PC-9 (cell line): ENCODE results near the gene FOXP1. TPM values are rescaled to one million over a fixed set of nuclear protein-coding genes. Genes with fewer than 3 reads are reported as not detected.

ENCODE experiments used
- BruUV-seq: library from RNA; stranded (reverse); fragments of 400-500 nt; replicated peaks from 2 replicates; lab custom pipeline; 2021; lab: Mats Ljungman, UMichigan
- CTCF ChIA-PET: fragments of 300-600 bp; sonication (Branson Sonifier 250); formaldehyde crosslinking; loops from one replicate; lab custom pipeline; 2022; ENCODE audit warnings: antibody characterized with exemption; lab: Charles Lee
- POLR2A ChIA-PET: fragments of 300-600 bp; sonication (Branson Sonifier 250); formaldehyde crosslinking; loops from one replicate; lab custom pipeline; 2022; ENCODE audit warnings: antibody characterized with exemption; ENCODE audit not compliant: unreplicated experiment; lab: Charles Lee
- DNase-seq, 2 experiments: peaks; one replicate each; pipeline versions ENCODE4 v3.0.0 to v3.0.0-alpha.2; 2015 to 2022; ENCODE audit warnings: mixed read lengths in 1 of 2
- H2AFZ ChIP-seq: fragments of 200-600 bp; sonication (generic); 2 replicates; pipeline ENCODE4 v1.8.1; 2017; ENCODE audit warnings: antibody characterized with exemption
- H3F3A ChIP-seq: fragments of 200-600 bp; sonication (generic); 2 replicates; pipeline ENCODE4 v1.8.1; 2017; ENCODE audit warnings: antibody characterized with exemption, mild to moderate bottlenecking, low read depth; ENCODE audit not compliant: insufficient read depth
- H3K27ac ChIP-seq: fragments of 200-600 bp; sonication (generic); 2 replicates; pipeline ENCODE4 v1.6.1; 2016; ENCODE audit warnings: mixed run types
- H3K27me3 ChIP-seq: fragments of 200-600 bp; sonication (generic); 2 replicates; pipeline ENCODE4 v1.6.1; 2016; ENCODE audit warnings: low read depth, mixed run types; ENCODE audit not compliant: insufficient read depth
- H3K36me3 ChIP-seq: fragments of 200-600 bp; sonication (generic); 2 replicates; pipeline ENCODE4 v1.6.1; 2016; ENCODE audit warnings: low read depth, mixed run types
- H3K4me1 ChIP-seq: fragments of 200-600 bp; sonication (generic); replicated peaks from 2 replicates; pipeline ENCODE4 v1.6.1; 2016; ENCODE audit warnings: mixed run types; ENCODE audit not compliant: insufficient read depth
- H3K4me2 ChIP-seq: fragments of 200-600 bp; sonication (generic); 2 replicates; pipeline ENCODE4 v1.6.1; 2017; ENCODE audit warnings: mixed run types
- H3K4me3 ChIP-seq: fragments of 200-600 bp; sonication (generic); 2 replicates; pipeline ENCODE4 v1.6.1; 2016; ENCODE audit warnings: mixed run types
- H3K79me2 ChIP-seq: fragments of 200-600 bp; sonication (generic); 2 replicates; pipeline ENCODE4 v1.6.1; 2017; ENCODE audit warnings: low read depth, mixed run types
- H3K9me2 ChIP-seq: fragments of 200-600 bp; sonication (generic); 2 replicates; pipeline ENCODE4 v1.8.1; 2017; ENCODE audit warnings: mild to moderate bottlenecking; ENCODE audit not compliant: insufficient read depth
- H3K9me3 ChIP-seq: fragments of 200-600 bp; sonication (generic); 2 replicates; pipeline ENCODE4 v1.8.1; 2016; ENCODE audit warnings: low read depth; ENCODE audit not compliant: insufficient read depth
- H4K20me1 ChIP-seq: fragments of 200-600 bp; sonication (generic); 2 replicates; pipeline ENCODE4 v1.8.1; 2017; ENCODE audit not compliant: insufficient read depth
- EZH2 ChIP-seq: fragments of 200-600 bp; sonication (generic); IDR thresholded peaks from 2 replicates; pipeline ENCODE4 v1.8.0; 2017; ENCODE audit warnings: antibody characterized with exemption, low read depth
- intact Hi-C: fragments of 100-400 bp; cut with micrococcal nuclease; formaldehyde crosslinking; loops from one replicate; pipeline ENCODE4 v1.10.0; 2022; ENCODE audit not compliant: unreplicated experiment
- total RNA-seq: library from RNA; stranded (reverse); gene quantifications from 2 replicates; pipeline ENCODE4 v1.2.3, GENCODE V29; 2021
- TF ChIP-seq, protein P1 (sequence below): fragments of 200-600 bp; sonication (generic); conservative IDR thresholded peaks from 2 replicates; pipeline ENCODE4 v1.6.1; 2017; ENCODE audit warnings: mixed run types, antibody characterized with exemption, mild to moderate bottlenecking, moderate library complexity

Gene FOXP1
- total RNA-seq, 1 experiment from 2014 or later = 33.3 TPM

DNA sequence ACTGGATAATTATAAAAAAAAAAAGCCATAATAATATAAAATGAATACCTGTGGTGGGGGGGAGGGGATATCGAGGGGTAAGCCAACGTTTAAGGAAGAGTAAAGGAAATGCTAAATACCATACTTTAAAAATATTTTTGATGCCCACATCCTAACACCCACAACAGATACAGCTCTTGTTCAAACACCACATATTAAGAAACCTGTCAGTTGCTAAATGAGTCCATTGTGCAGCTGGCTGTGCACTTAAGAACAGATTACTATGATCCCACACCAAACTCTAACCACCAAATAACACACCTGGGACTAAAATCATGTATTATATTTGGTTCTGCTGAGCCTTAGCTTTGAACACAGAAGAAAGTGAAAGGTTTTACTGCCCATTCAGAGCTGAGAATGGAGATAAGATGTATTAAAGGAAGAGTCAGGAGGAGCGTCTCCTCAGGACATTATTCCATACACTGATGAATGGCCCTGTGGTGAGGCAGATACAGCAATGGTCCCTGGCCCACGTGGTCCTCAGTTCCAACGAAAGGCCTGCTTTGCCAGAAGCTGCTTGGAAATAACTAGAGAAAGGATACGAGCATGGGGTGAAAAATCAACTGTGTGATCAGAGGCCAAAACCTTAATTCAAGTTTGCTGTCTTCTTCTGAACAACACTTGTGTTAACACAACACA lies 515.4 kb downstream of the FOXP1 start:
- no TSS peak for BruUV-seq
- H3K4me3 ChIP-seq = no peak overlapping the region
- no peak for DNase-seq
- H3K4me2 ChIP-seq = no peak overlapping the region
- no peaks in the 10 kb centered on the region for H3K79me2 ChIP-seq
- H3K36me3 ChIP-seq = no peaks in the 10 kb centered on the region
- TF ChIP-seq, protein P1, sequence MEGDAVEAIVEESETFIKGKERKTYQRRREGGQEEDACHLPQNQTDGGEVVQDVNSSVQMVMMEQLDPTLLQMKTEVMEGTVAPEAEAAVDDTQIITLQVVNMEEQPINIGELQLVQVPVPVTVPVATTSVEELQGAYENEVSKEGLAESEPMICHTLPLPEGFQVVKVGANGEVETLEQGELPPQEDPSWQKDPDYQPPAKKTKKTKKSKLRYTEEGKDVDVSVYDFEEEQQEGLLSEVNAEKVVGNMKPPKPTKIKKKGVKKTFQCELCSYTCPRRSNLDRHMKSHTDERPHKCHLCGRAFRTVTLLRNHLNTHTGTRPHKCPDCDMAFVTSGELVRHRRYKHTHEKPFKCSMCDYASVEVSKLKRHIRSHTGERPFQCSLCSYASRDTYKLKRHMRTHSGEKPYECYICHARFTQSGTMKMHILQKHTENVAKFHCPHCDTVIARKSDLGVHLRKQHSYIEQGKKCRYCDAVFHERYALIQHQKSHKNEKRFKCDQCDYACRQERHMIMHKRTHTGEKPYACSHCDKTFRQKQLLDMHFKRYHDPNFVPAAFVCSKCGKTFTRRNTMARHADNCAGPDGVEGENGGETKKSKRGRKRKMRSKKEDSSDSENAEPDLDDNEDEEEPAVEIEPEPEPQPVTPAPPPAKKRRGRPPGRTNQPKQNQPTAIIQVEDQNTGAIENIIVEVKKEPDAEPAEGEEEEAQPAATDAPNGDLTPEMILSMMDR = no peak
- H3K4me1 ChIP-seq = peaks cover 3% of the 10 kb centered on the region; the same call in 1 of the 2 replicates
- no peaks in the 10 kb centered on the region for H3K9me2 ChIP-seq
- H3K27me3 ChIP-seq = no peaks in the 10 kb centered on the region
- ChIA-PET CTCF (no interaction called here), POLR2A (no interaction called here)
- no peak overlapping the region for H3K27ac ChIP-seq
- no peaks in the 10 kb centered on the region for H3K9me3 ChIP-seq
- intact Hi-C loops = loop anchor here (5.0 to 10.0 kb wide), 2 partner anchors 67 to 514 kb away; partner anchors contain the start of gene FOXP1
- no peak overlapping the region for H2AFZ ChIP-seq
- H3F3A ChIP-seq = no peaks in the 10 kb centered on the region
- no peaks in the 10 kb centered on the region for H4K20me1 ChIP-seq

DNA sequence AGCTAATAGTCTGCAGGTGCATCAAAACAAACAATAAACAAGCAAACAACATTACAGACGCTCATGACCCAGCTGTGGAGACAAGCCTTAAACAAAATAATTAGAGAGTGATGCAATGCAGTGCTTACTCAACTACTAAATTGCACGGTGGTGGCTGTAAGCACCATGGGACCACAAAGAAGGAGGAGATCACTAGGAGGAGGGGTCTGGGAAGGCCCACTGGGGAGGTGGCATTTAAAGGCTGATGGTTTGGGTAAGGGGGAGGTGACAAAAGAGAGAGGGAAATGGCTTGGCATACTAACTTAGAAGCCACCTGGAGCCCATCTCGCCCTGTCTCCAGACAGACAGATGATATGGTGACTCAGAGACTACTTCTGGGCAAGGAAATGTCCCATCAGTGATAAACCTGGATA lies 516.7 kb downstream of the FOXP1 start:
- Histone ChIP-seq H3K36me3 (no peaks in the 10 kb centered on the region), H3K4me3 (no peak overlapping the region), H3F3A (no peaks in the 10 kb centered on the region), H3K27ac (no peak overlapping the region), H2AFZ (no peak overlapping the region), H3K27me3 (no peaks in the 10 kb centered on the region), H3K4me1 (peaks cover 3% of the 10 kb centered on the region; the same call in 1 of the 2 replicates), H3K79me2 (no peaks in the 10 kb centered on the region), H3K4me2 (no peak overlapping the region), H3K9me3 (no peaks in the 10 kb centered on the region), H3K9me2 (no peaks in the 10 kb centered on the region), H4K20me1 (no peaks in the 10 kb centered on the region)
- DNase-seq = no peak
- intact Hi-C loops = loop anchor here (5.0 to 10.0 kb wide), 2 partner anchors 68 to 515 kb away; partner anchors contain the start of gene FOXP1
- ChIA-PET POLR2A (no interaction called here), CTCF (no interaction called here)
- BruUV-seq = no TSS peak
- no peak for TF ChIP-seq EZH2
- TF ChIP-seq, protein P1 = no peak

DNA sequence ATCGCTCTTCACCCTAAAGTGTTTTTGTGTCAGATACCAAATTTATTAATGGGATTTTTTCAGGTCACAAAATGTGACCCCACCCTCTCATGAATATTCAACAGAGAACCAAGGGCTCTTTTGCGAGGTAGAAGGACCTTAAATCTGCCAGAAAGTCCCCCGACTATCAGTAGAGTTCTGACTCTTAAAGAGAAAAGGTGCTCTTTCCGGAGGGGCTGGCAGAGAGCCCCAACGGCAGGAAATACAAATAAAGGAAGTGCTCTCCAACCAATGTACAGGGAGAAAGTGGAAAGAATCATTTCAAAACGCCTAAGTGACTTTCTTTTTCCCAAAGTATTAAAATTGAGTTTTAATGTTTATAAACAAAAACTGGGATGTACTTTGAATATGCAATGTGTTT lies 517.2 kb downstream of the FOXP1 start:
- H3K27me3 ChIP-seq = no peaks in the 10 kb centered on the region
- CTCF ChIA-PET = no interaction called here
- no peaks in the 10 kb centered on the region for H3K9me3 ChIP-seq
- POLR2A ChIA-PET = no interaction called here
- H3K36me3 ChIP-seq = no peaks in the 10 kb centered on the region
- H3F3A ChIP-seq = no peaks in the 10 kb centered on the region
- no peak overlapping the region for H3K4me2 ChIP-seq
- H3K27ac ChIP-seq = no peak overlapping the region
- no peak overlapping the region for H2AFZ ChIP-seq
- H4K20me1 ChIP-seq = no peaks in the 10 kb centered on the region
- H3K4me1 ChIP-seq = peaks cover 3% of the 10 kb centered on the region; the same call in 1 of the 2 replicates
- DNase-seq = no peak
- no peak for TF ChIP-seq EZH2
- TF ChIP-seq, protein P1 = no peak
- H3K79me2 ChIP-seq = no peaks in the 10 kb centered on the region
- H3K4me3 ChIP-seq = no peak overlapping the region
- BruUV-seq = no TSS peak
- intact Hi-C loops = loop anchor here (5.0 to 10.0 kb wide), 2 partner anchors 68 to 516 kb away; partner anchors contain the start of gene FOXP1
- H3K9me2 ChIP-seq = no peaks in the 10 kb centered on the region
